Mesenchymal stem cell (in vitro differentiated cells and primary cell): ENCODE data around the gene NR2F1-AS1.

Experiments
- DNase-seq: peaks from one replicate; pipeline ENCODE4 v3.0.0-alpha.2; 2013
- H2AFZ ChIP-seq: one replicate; pipeline ENCODE4 v1.6.1; 2013; ENCODE audit warnings: low read depth, mild to moderate bottlenecking, control low read depth, inconsistent platforms, low read length, moderate library complexity
- H2AK5ac ChIP-seq: 2 replicates; pipeline ENCODE4 v1.6.1; 2013; ENCODE audit warnings: low read length, moderate library complexity, mild to moderate bottlenecking, inconsistent platforms; ENCODE audit not compliant: severe bottlenecking
- H2BK120ac ChIP-seq: one replicate; pipeline ENCODE4 v1.6.1; 2013; ENCODE audit warnings: low read depth, mild to moderate bottlenecking, inconsistent platforms, low read length, moderate library complexity
- H2BK12ac ChIP-seq, 2 experiments: one replicate each; pipeline ENCODE4 v1.6.1; 2013; ENCODE audit warnings: inconsistent platforms in 2 of 2, low read length in 2 of 2, mild to moderate bottlenecking in 2 of 2, moderate library complexity in 2 of 2, control low read depth in 1 of 2
- H2BK15ac ChIP-seq: one replicate; pipeline ENCODE4 v1.6.1; 2013; ENCODE audit warnings: mild to moderate bottlenecking, low read depth, inconsistent platforms; ENCODE audit not compliant: poor library complexity, severe bottlenecking
- H2BK5ac ChIP-seq: 2 replicates; pipeline ENCODE4 v1.6.1; 2013; ENCODE audit warnings: low read depth, mild to moderate bottlenecking, low read length, control low read depth, inconsistent platforms; ENCODE audit not compliant: poor library complexity, severe bottlenecking
- H3K14ac ChIP-seq, 2 experiments: one replicate each; pipeline ENCODE4 v1.6.1; 2013; ENCODE audit warnings: inconsistent platforms in 2 of 2, low read length in 2 of 2, control low read depth in 1 of 2, mild to moderate bottlenecking in 1 of 2, moderate library complexity in 1 of 2
- H3K18ac ChIP-seq, 2 experiments: one replicate each; pipeline ENCODE4 v1.6.1; 2013; ENCODE audit warnings: inconsistent platforms in 2 of 2, low read length in 2 of 2, control low read depth in 1 of 2, low read depth in 1 of 2, mild to moderate bottlenecking in 1 of 2
- H3K23ac ChIP-seq, 2 experiments: one replicate each; pipeline ENCODE4 v1.6.1; 2013; ENCODE audit warnings: inconsistent platforms in 2 of 2, low read length in 2 of 2, mild to moderate bottlenecking in 2 of 2, moderate library complexity in 2 of 2, control low read depth in 1 of 2
- H3K27ac ChIP-seq: 2 replicates; pipeline ENCODE4 v1.5.1; 2013; ENCODE audit warnings: mild to moderate bottlenecking, moderate library complexity, low read length, control low read depth, inconsistent platforms; ENCODE audit not compliant: poor library complexity, severe bottlenecking
- H3K27me3 ChIP-seq, 2 experiments: 2 replicates each; pipeline versions ENCODE4 v1.6.1 to v1.7.0; 2013; ENCODE audit warnings: low read length in 2 of 2, mild to moderate bottlenecking in 2 of 2, moderate library complexity in 2 of 2, control low read depth in 1 of 2, inconsistent platforms in 1 of 2; ENCODE audit not compliant: control insufficient read depth in 1 of 2, insufficient read depth in 1 of 2
- H3K36me3 ChIP-seq, 2 experiments: 2 replicates each; pipeline versions ENCODE4 v1.6.1 to v1.7.0; 2013; ENCODE audit warnings: low read length in 2 of 2, control low read depth in 1 of 2, inconsistent platforms in 1 of 2, low read depth in 1 of 2, mild to moderate bottlenecking in 1 of 2; ENCODE audit not compliant: insufficient read depth in 2 of 2, control insufficient read depth in 1 of 2
- H3K4ac ChIP-seq, 2 experiments: one replicate each; pipeline ENCODE4 v1.6.1; 2013; ENCODE audit warnings: inconsistent platforms in 2 of 2, low read length in 2 of 2, mild to moderate bottlenecking in 2 of 2, moderate library complexity in 2 of 2, control low read depth in 1 of 2, low read depth in 1 of 2
- H3K4me1 ChIP-seq: 2 replicates; pipeline ENCODE4 v1.6.1; 2013; ENCODE audit warnings: low read depth, low read length, control low read depth; ENCODE audit not compliant: control insufficient read depth, insufficient read depth
- H3K4me2 ChIP-seq: 2 replicates; pipeline ENCODE4 v1.6.1; 2013; ENCODE audit warnings: low read length, mild to moderate bottlenecking, inconsistent platforms; ENCODE audit not compliant: poor library complexity, severe bottlenecking
- H3K4me3 ChIP-seq, 2 experiments: 2 replicates each; pipeline versions ENCODE4 v1.5.1 to v1.7.0; 2013; ENCODE audit warnings: low read length in 2 of 2, mild to moderate bottlenecking in 2 of 2, control low read depth in 1 of 2, low read depth in 1 of 2; ENCODE audit not compliant: insufficient read depth in 1 of 2
- H3K79me1 ChIP-seq: replicated peaks from 2 replicates; pipeline ENCODE4 v1.6.1; 2013; ENCODE audit warnings: mild to moderate bottlenecking, control low read depth, low read length, inconsistent platforms; ENCODE audit not compliant: poor library complexity, severe bottlenecking
- H3K9ac ChIP-seq: 2 replicates; pipeline ENCODE4 v1.7.0; 2013; ENCODE audit warnings: mild to moderate bottlenecking, low read length, moderate library complexity
- H3K9me3 ChIP-seq: 2 replicates; pipeline ENCODE4 v1.7.0; 2013; ENCODE audit warnings: mild to moderate bottlenecking, low read length; ENCODE audit not compliant: control insufficient read depth
- H4K8ac ChIP-seq: one replicate; pipeline ENCODE4 v1.6.1; 2013; ENCODE audit warnings: inconsistent platforms, mild to moderate bottlenecking, low read length, moderate library complexity
- H4K91ac ChIP-seq: one replicate; pipeline ENCODE4 v1.6.1; 2013; ENCODE audit warnings: mild to moderate bottlenecking, low read length, inconsistent platforms
- WGBS: methylation state at CpG from one replicate; pipeline ENCODE4 v1.1.7; 2013; ENCODE audit warnings: mixed read lengths; 5-methylcytosine and 5-hydroxymethylcytosine counted together

The NR2F1-AS1 gene

GRCh38 chr5:93428868-93429267, 152.2 kb downstream of the NR2F1-AS1 start:
- H2AK5ac ChIP-seq, result no peak overlapping the region
- no peaks in the 10 kb centered on the region for H3K4me1 ChIP-seq
- no peak overlapping the region for H2BK5ac ChIP-seq
- WGBS, result 94% methylated on average over 1 of the region's 1 CpG
- no peak overlapping the region for H2BK12ac ChIP-seq
- H4K91ac ChIP-seq, result no peak overlapping the region
- H2BK120ac ChIP-seq, result no peak overlapping the region
- H2AFZ ChIP-seq, result no peak overlapping the region
- no peak overlapping the region for H3K9ac ChIP-seq
- H3K4me3 ChIP-seq, result no peak overlapping the region
- H2BK15ac ChIP-seq, result no peak overlapping the region
- H3K36me3 ChIP-seq, result no peaks in the 10 kb centered on the region
- no peaks in the 10 kb centered on the region for H3K27me3 ChIP-seq
- no peak overlapping the region for H3K23ac ChIP-seq
- H3K27ac ChIP-seq, result no peak overlapping the region
- H3K79me1 ChIP-seq, result no peaks in the 10 kb centered on the region
- no peaks in the 10 kb centered on the region for H3K9me3 ChIP-seq
- no peak overlapping the region for H3K18ac ChIP-seq
- H3K4me2 ChIP-seq, result no peak overlapping the region
- H3K14ac ChIP-seq, result no peak overlapping the region
- peak; percentile 45 for DNase-seq
- no peak overlapping the region for H4K8ac ChIP-seq
- H3K4ac ChIP-seq, result no peak overlapping the region

GRCh38 chr5:93427316-93427715, 153.7 kb downstream of the NR2F1-AS1 start:
- Histone ChIP-seq H3K18ac (no peak overlapping the region), H3K14ac (no peak overlapping the region), H4K8ac (no peak overlapping the region), H3K9ac (no peak overlapping the region), H3K4me2 (no peak overlapping the region), H2BK5ac (no peak overlapping the region), H2BK120ac (no peak overlapping the region), H3K36me3 (no peaks in the 10 kb centered on the region), H3K27ac (no peak overlapping the region), H2BK15ac (no peak overlapping the region), H3K79me1 (no peaks in the 10 kb centered on the region), H3K4me3 (no peak overlapping the region), H3K27me3 (no peaks in the 10 kb centered on the region), H3K9me3 (no peaks in the 10 kb centered on the region), H2BK12ac (no peak overlapping the region), H3K4me1 (peaks cover 6% of the 10 kb centered on the region), H2AFZ (no peak overlapping the region), H3K4ac (no peak overlapping the region), H2AK5ac (no peak overlapping the region), H3K23ac (no peak overlapping the region), H4K91ac (no peak overlapping the region)
- 72% methylated on average over 1 of the region's 1 CpG for WGBS
- DNase-seq, result no peak

GRCh38 chr5:93425096-93425495, 155.9 kb downstream of the NR2F1-AS1 start:
- no peaks in the 10 kb centered on the region for H3K27me3 ChIP-seq
- H3K4ac ChIP-seq, result no peak overlapping the region
- no peak overlapping the region for H3K27ac ChIP-seq
- H3K4me3 ChIP-seq, result peak overlapping the region in 1 of 2 experiments; percentile 16
- no peak overlapping the region for H2BK12ac ChIP-seq
- no peaks in the 10 kb centered on the region for H3K9me3 ChIP-seq
- H3K36me3 ChIP-seq, result no peaks in the 10 kb centered on the region
- no peak overlapping the region for H3K18ac ChIP-seq
- H3K14ac ChIP-seq, result peak overlapping the region in 1 of 2 experiments; percentile 28
- H3K79me1 ChIP-seq, result peaks cover 1% of the 10 kb centered on the region
- H3K4me1 ChIP-seq, result peaks cover 9% of the 10 kb centered on the region
- no peak overlapping the region for H2AFZ ChIP-seq
- no peak overlapping the region for H4K8ac ChIP-seq
- H3K4me2 ChIP-seq, result no peak overlapping the region
- H2AK5ac ChIP-seq, result no peak overlapping the region
- H3K23ac ChIP-seq, result no peak overlapping the region
- H3K9ac ChIP-seq, result peak overlapping the region; percentile 73
- 90% methylated on average over 6 of the region's 6 CpGs for WGBS
- H2BK5ac ChIP-seq, result no peak overlapping the region
- H2BK15ac ChIP-seq, result no peak overlapping the region
- H4K91ac ChIP-seq, result no peak overlapping the region
- H2BK120ac ChIP-seq, result no peak overlapping the region
- DNase-seq, result no peak

- no peak overlapping the region for H3K4me2 ChIP-seq
- H4K8ac ChIP-seq, result no peak overlapping the region
- no peak overlapping the region for H2BK120ac ChIP-seq
- H2AFZ ChIP-seq, result no peak overlapping the region
- peaks cover 1% of the 10 kb centered on the region for H3K79me1 ChIP-seq
- H4K91ac ChIP-seq, result no peak overlapping the region
- WGBS, result 70% methylated on average over 3 of the region's 3 CpGs
- H2AK5ac ChIP-seq, result no peak overlapping the region
- no peak for DNase-seq
- no peak overlapping the region for H3K14ac ChIP-seq
- no peak overlapping the region for H3K27ac ChIP-seq
- no peak overlapping the region for H2BK15ac ChIP-seq
- H3K9ac ChIP-seq, result no peak overlapping the region
- H3K23ac ChIP-seq, result no peak overlapping the region
- H3K4ac ChIP-seq, result no peak overlapping the region
- H3K4me3 ChIP-seq, result no peak overlapping the region
- no peaks in the 10 kb centered on the region for H3K36me3 ChIP-seq
- H3K4me1 ChIP-seq, result peaks cover 9% of the 10 kb centered on the region
- H3K18ac ChIP-seq, result no peak overlapping the region
- H3K27me3 ChIP-seq, result no peaks in the 10 kb centered on the region
- no peak overlapping the region for H2BK5ac ChIP-seq
- no peaks in the 10 kb centered on the region for H3K9me3 ChIP-seq
- H2BK12ac ChIP-seq, result no peak overlapping the region
These were observed 157.7 kb downstream of the NR2F1-AS1 start for GRCh38 chr5:93423300-93423699.
